KBM-7 (cell line): Measurements from ENCODE around the gene OR4X2.
"Not testable (repeated sequence)": the region's sequence is repeated elsewhere in the genome, so short reads cannot be mapped to it uniquely, and the experiment has no call there.

Experiments
- DNase-seq: peaks from one replicate; pipeline ENCODE4 v3.0.0-alpha.2; 2015
- in situ Hi-C: fragments of 300-500 bp; cut with MboI; formaldehyde crosslinking; loops from 2 replicates; pipeline ENCODE4 v1.14.3; 2020; ENCODE audit warnings: low sequenced_read_pairs, low pct_unique_long_range_greater_than_20kb, mixed read lengths

OR4X2 gene, protein sequence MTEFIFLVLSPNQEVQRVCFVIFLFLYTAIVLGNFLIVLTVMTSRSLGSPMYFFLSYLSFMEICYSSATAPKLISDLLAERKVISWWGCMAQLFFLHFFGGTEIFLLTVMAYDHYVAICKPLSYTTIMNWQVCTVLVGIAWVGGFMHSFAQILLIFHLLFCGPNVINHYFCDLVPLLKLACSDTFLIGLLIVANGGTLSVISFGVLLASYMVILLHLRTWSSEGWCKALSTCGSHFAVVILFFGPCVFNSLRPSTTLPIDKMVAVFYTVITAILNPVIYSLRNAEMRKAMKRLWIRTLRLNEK

DNA sequence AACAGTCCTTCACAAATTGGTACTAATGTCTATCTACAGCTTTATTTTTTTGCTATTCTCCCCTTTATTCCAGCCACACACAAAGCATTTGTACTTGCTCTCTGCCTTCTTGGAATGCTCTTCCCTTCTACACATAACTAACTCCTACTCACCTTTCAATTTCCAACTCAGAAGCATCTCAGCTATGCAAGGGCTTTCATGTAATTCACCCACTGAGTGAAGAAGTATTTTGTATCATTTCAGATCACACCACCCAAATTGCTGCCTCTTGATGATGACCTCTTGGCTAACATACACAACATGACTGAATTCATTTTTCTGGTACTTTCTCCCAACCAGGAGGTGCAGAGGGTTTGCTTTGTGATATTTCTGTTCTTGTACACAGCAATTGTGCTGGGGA is at the start of gene OR4X2:
Gene OR4X2, plus strand, starts transcription at position 301 of the 400 bp plus-strand sequence. Its CDS starts 0 bp downstream, at position 301.
- DNase-seq = no peak
- in situ Hi-C loops = loop anchor here (25.0 kb wide), 1 partner anchor 108 kb away; no protein-coding TSS in a partner anchor

DNA sequence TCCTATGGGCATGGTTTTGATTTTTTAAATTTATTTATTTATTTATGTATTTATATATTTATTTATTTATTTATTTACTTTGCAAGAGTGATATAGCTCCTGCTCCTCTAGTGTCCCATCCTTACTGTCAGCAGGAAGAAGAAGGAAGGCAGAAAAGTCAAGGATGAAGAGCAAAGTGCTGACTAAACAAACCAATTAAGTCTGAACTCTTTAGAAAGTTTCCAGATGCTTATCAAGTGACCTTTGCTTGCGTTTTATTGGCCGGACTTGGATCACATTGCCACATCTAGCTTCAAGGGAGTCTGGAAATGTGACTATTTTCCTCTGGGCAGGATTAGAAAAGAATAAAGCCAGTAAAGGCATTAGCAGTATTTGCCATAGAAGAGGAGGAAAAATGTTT is 37.0 kb upstream of the OR4X2 start:
- in situ Hi-C loops = no loop called here
- DNase-seq = no peak

DNA sequence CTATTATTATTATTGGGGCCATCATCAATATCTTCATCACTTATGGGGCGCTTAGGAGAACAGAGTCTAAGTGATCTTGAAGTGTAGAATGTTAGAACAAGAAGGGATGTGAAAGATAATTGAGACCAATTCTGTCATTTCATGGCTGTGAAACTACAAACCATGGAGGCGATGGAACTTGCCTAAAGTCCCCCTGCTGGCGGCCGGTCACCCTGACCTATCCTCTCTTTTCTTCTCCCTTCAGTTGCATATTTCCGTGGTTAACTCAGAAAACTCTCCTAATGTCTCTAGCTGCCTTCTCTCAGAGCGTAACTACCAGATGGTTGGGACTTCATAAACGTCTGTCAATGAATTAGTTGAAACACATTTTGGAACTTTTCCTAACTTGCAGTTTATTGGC is 34.9 kb upstream of the OR4X2 start:
- DNase-seq = no peak
- in situ Hi-C loops = no loop called here

DNA sequence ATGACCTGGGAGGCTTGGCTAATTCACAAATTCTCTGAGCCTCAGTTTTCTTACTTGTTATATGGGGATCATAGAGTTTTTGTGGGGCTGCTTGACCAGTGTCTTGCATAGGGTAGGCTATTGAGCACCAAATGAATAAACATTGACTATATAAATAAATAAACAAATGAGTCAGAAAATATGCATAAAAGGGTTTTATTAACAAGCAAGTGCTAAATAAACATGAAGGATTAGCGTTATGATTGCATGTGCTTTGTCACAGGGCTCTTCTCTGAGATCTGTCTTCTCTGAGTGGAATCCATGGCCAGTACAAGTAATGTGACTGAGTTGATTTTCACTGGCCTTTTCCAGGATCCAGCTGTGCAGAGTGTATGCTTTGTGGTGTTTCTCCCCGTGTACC is 28.4 kb upstream of the OR4X2 start, which contains the start of gene OR4B1:
Gene OR4B1, plus strand, starts transcription at position 301 of the 400 bp plus-strand sequence. Its CDS starts 0 bp downstream, at position 301.
- in situ Hi-C loops = no loop called here
- no peak for DNase-seq

DNA sequence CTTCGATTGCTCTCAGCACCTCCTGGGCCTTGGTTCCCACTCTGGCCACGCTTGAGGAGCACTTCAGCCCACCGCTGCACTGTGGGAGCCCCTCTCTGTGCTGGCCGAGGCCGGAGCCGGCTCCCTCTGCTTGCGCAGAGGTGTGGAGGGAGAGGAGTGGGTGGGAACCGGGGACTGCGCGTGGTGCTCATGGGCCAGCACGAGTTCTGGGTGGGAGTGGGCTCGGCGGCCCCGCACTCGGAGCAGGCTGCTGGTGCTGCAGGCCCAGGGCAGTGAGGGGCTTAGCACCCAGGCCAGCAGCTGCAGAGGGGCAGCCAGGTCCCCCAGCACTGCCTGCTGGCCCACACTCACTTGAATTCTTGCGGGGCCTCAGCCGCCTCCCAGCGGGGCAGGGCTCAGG is 16.1 kb upstream of the OR4X2 start:
- DNase-seq = no peak
- in situ Hi-C loops = loop anchor here (25.0 kb wide), 1 partner anchor 91 kb away; no protein-coding TSS in a partner anchor

DNA sequence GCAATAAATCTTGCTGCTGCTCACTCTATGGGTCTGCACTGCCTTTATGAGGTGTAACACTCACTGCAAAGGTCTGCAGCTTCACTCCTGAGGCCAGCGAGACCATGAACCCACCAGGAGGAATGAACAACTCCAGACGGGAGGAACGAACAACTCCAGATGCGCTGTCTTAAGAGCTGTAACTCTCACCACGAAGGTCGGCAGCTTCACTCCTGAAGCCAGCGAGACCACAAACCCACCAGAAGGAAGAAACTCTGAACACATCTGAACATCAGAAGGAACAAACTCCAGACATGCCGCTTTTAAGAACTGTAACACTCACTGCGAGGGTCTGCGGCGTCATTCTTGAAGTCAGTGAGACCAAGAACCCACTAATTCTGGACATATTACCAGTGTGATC is 14.8 kb upstream of the OR4X2 start:
- not testable (repeated sequence) for DNase-seq
- in situ Hi-C loops = loop anchor here (25.0 kb wide), 1 partner anchor 93 kb away; no protein-coding TSS in a partner anchor

DNA sequence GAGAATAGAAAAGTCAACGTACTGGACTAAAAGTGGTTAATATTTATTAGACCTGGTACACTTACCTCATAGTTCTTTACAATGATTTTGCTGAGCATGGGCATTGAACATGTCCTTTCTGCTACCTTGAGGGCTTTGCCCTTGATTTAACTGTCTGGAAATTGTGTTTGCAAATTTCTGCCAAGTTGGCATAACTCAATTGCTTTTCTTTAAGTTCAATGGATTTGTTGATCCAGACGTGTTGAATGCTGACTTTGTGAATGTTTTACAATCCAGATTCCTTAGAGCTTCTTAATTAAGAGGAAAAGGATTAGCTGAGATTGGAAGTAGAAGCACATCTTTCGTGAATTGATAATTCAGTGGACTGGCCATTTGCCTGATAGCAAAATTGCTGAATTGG is 7.2 kb upstream of the OR4X2 start:
- DNase-seq = no peak
- in situ Hi-C loops = loop anchor here (25.0 kb wide), 1 partner anchor 100 kb away; no protein-coding TSS in a partner anchor

DNA sequence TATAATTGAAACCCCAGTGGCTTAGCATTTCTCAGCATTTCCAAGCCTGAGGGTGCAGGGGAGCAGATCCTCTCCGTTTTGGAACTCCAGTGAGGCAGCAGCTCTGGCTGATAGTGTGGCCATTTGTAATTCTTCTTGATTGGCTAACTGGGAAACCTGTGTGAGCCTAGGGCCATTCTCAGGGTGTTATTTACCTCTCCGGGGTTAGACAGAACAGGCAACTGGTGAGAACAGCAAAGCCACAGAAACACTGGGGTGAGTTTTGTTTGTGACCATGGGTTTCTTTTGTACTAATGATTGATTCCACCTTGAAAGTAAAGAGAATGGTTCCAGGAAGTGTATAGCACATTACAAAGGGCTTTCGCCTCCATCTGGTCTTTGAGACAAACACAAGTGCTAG is 2.4 kb upstream of the OR4X2 start:
- DNase-seq = no peak
- in situ Hi-C loops = loop anchor here (25.0 kb wide), 1 partner anchor 105 kb away; no protein-coding TSS in a partner anchor

DNA sequence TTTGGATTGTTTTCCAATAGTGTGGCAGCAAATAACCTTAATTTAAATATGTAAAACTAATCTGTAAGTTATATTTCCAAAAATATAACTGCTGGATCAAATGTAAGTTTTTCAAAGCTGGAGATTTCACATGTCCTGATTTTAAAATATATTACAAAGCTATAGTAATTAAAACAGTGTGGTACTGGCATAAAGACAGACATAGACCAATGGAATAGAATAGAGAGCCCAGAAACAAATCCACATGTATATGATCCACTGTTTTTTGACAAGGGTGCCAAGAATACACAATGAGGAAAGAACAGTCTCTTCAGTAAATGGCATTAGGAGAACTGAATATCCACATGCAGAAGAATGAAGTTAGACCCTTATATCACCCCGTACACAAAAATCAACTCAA is 4.0 kb downstream of the OR4X2 start:
- in situ Hi-C loops = loop anchor here (25.0 kb wide), 1 partner anchor 112 kb away; no protein-coding TSS in a partner anchor
- no peak for DNase-seq

DNA sequence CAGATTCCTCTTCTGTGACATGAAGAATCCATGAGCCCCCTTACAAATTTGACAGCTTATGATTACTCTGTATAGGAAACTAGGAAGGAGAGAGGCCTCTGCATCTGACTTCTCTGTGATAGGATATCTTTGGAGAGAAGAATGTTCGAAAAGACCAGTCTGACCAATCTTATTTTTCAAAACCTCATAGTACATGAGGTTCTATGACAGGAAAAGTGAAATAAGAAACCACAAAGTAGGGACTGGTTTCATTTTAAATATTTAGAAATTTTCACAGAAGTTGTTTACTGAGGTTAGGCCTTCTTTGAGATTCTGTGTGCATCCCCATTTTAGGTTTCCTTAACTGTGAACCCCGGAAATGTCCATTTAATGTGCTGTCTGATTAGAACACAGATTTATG is 16.7 kb downstream of the OR4X2 start:
- no peak for DNase-seq
- in situ Hi-C loops = no loop called here

DNA sequence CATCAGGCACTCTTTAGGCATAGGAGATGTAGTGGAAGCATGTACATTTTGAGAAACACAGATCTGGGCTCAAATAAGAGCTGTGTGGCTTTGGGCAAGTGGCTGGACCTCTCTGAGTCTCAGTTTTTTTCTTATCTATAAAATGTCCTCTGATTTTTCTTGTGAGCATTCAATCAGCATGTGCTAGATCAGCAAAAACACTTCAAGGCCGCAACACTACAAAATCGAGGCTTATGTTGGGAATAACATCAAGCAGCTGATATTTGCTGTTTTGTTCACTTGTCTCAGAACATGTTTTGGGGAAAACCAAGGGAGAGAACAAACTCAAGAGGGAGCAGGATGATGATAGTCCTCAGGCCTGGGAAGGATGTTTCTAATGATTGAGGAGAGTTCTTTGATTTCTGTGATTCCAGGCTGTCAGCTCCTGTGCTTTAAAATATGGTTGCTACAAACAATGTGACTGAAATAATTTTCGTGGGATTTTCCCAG is 18.6 kb downstream of the OR4X2 start, which contains the start of gene OR4X1:
Gene OR4X1, plus strand, starts transcription at position 439 of the 489 bp plus-strand sequence. Its CDS starts 0 bp downstream, at position 439.
- in situ Hi-C loops = no loop called here
- no peak for DNase-seq

DNA sequence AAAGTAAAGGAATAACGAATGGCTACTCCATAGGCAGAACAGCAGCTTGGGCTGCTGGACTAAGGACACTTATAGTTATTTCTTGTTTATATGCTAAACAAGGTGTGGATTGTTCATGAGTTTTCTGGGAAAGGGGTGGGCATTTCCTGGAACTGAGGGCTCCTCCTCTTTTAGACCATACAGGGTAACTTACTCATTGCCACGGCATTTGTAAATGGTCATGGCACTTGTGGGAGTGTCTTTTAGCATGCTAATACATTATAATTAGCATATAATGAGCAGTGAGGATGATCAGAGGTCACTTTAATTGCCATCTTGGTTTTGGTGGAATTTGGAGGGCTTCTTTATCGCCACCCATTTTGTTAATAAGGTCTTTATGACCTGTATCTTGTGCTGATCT is 25.7 kb downstream of the OR4X2 start:
- in situ Hi-C loops = no loop called here

DNA sequence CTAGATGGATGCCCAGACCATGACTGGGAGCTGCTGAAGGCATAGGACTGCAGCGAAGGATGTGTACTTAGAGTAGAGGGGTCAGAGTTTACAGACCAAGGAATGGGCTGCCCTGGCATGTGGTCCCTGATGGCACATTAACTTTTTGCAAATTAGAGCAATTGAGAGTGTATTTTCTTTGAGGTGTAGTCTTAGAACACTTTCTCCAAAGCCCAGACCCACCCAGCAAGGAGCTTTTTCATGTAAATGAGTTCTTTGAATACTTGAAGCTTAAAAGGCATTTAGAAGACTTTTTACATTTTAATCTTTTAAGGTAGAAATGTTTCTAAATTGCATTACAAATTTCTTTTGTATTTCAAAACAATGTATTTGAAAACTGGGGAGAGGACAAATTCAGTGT is 27.7 kb downstream of the OR4X2 start:
- in situ Hi-C loops = no loop called here
- no peak for DNase-seq

More for the DNA sequence above, 25.7 kb downstream of the OR4X2 start:
- no peak for DNase-seq
